HG02870 (cell line): Measurements from ENCODE around the gene ZGRF1.
"Not testable (repeated sequence)": the region's sequence is repeated elsewhere in the genome, so short reads cannot be mapped to it uniquely, and the experiment has no call there.

Experiments
- ATAC-seq: cut with Tn5 transposase; IDR thresholded peaks from one replicate; pipeline ENCODE4 v1.9.1; 2021; ENCODE audit warnings: mild to moderate bottlenecking, moderate library complexity; ENCODE audit not compliant: unreplicated experiment

ZGRF1 gene

DNA sequence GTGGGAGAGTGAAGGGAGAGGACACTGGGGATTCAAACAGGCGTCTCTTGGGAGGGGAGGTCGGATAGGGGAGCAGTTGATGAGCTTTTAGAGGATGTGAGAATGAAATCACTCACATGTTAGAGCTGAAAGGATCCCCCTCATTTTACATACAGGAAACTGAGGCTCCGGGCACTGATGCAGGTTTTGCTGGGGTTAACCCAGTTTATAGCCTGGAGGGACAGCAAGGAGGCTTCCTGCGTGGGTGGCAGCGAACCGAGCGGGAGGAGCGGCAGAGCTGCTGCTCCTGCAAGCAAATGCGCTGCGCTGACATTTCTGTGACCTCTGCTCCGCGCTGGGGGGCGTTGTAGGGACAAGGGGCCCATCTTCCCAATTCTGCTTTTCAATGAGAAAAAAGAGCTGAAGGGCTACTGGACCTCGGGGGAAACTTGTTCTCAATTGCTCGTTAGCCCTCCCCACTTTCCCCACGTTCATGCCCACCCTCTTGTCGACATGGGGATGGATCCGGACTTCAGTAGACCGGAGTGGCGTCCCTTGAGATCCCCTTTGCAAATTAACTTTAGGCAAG lies 119.6 kb downstream of the ZGRF1 start:
- peak; percentile 13 for ATAC-seq

- peak; percentile 16 for ATAC-seq
Observed at GRCh38 chr4:112516471-112517066, 120.1 kb downstream of the ZGRF1 start.

GRCh38 chr4:112516066-112516470 lies 120.6 kb downstream of the ZGRF1 start, which contains the start of gene NEUROG2:
Gene NEUROG2 (minus strand): TSS chr4:112516180. CDS start chr4:112515475, 705 bp downstream.
- no peak for ATAC-seq

GRCh38 chr4:112515198-112516065 lies 121.3 kb downstream of the ZGRF1 start:
- ATAC-seq = peak; percentile 38

DNA sequence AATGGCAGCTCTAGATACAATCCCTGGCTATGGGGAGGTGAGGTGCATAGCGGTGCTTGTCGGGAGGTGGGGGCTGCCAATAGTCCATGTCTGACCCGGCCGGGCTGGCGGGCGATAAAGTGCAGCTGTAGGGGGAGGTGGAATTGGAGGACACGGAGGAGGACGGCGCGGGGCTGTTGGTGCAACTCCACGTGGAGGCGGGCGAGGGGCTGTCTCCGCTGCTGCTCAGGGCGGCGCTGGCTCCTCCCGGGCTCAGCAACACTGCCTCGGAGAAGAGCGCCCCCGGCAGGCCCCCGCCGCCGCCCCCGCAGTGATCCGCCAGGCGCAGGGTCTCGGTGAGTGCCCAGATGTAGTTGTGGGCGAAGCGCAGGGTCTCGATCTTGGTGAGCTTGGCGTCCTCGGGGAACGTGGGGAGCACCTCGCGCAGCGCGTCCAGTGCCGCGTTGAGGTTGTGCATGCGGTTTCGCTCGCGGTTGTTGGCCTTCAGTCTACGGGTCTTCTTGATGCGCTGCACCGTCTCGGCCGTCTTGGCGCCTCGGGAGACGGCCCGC lies 122.0 kb downstream of the ZGRF1 start:
- peak; percentile 3 for ATAC-seq

DNA sequence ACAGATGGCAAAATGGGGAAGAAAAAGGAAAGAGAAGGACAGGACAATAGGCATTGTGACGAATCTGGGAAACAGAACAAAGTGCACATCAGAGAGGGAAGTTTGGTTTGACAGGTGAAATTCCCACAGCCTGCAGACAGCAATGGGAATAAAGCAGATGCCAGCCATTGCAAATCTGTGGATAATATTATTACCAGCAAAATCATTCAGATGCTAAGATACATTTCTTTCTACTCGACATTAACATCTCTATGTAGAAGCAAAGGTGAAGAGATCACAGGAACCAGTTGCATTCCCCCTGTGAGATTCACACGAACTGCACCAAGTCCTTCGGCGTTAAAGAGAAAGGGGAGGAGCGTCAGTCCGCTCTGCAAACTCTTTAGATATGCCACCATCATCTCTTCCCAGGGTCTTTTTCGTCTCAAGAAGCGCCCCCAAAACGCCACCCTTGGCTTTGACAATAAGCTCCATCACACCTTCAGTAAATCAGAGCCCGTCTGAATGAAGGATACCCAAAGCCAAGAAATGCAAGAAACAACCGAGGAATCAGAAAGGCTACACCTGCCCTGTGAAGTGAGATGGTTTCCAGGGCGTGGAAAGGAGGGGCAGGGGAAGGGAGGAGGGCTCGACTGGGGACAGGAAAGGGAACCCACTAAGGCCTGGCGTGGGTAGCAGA lies 122.6 kb downstream of the ZGRF1 start:
- no peak for ATAC-seq

DNA sequence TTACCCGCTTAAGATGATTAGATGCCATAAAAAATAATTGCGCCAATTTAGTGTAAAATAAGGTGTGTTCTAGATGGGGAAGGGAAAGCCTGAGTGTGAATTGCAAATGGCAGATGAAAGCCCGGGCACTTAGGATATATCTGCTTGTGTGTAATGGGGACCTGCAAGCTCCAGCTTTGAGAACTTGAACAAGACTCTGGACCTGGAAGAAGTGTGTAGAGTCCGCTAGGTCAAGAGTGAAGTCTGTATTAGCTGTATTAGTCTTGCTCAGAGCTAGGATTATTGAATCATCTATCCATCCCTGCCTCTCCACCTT lies 124.9 kb downstream of the ZGRF1 start:
- no peak for ATAC-seq

GRCh38 chr4:112511093-112511802 lies 125.5 kb downstream of the ZGRF1 start:
- ATAC-seq = no peak

GRCh38 chr4:112510291-112511092 lies 126.2 kb downstream of the ZGRF1 start:
- ATAC-seq = no peak

DNA sequence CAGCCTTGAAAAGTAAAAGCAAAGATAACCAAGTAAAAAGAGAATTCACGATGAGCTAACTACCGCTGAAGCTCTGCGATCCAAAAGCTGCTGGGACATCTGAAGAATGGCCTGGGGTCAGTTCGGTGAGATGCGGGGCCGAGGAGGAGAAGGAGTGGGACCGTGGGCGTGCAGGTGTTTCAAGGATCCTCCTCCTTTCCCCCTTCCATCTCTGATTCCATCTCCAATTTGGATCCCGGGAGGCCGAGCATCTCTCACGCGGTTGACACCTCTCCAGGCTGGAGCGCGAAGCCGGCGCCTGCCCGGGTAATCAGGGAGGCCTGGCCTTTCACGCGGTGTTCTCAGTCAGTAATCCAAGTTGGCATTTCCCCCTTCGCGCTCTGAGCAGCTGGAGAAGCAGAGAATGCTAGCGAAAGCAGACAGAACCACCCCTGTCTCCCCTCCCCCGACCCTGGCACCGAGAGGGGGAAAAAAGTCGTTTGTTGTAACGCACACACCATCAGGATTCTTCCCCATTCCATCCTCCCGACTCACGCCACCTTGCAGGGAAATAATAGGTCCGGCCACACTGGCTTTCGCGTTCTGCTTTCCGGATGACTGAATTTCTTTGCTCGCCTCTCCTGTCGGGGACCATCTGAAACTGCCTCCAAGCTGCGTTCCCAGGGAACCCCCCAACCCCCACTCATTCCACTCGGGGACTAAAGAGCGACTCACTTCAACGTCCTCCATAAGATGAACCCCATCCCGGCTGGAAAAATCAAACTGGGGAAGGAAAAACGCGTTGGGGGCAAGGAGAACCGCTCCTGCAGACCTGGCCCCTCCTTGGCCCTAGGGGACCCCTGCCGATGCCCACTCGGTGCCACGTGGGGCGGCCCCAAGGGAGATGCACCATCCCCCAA lies 127.2 kb downstream of the ZGRF1 start:
- ATAC-seq = no peak

DNA sequence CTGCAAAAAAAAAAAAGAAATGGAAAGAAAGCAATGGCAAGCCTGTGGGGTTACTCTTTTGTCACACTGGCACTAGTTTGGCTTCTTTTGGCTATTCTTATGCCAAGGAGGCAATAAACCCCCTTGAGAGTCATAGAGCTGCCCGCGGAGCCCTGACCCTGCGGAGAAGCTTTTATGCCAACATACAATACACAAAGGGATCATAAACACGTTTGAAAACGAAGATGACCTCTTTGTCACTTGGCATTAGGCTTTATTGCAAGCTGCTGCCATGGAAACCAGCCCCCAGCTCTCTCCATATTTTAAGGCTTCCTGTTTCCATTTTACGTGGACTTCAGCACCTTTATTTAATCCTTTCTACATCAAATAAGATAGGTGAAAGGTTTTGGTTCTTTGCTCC lies 128.4 kb downstream of the ZGRF1 start:
- ATAC-seq = no peak

DNA sequence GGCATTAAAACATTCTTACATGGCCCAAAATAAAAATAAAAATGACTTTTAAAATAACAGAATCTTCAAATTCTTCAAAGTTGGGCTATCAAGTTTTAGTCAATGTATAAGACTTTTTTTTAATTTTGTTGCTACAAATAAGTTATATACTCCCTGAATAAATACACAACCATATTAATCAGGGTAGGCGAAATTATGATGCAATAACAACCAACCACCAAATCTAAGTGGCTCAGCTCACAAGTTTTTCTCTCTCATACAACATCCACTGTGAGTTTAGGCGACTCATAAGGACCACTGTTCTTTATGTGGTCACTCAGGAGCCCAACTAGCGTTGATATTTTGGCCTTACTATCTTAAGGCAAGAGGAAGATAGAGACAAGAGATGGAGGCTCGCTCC lies 131.9 kb downstream of the ZGRF1 start:
- no peak for ATAC-seq

- ATAC-seq = no peak
Observed at GRCh38 chr4:112502871-112503270, 133.8 kb downstream of the ZGRF1 start.

GRCh38 chr4:112492321-112492720 lies 144.4 kb downstream of the ZGRF1 start:
- ATAC-seq = no peak

GRCh38 chr4:112490808-112491207 lies 145.9 kb downstream of the ZGRF1 start:
- not testable (repeated sequence) for ATAC-seq
